Muscle of leg (tissue), 11 donors: Measurements from ENCODE around the gene HOXC6. TPM values are rescaled to one million over a fixed set of nuclear protein-coding genes. Genes with fewer than 3 reads are reported as not detected.
A peak's percentile ranks its signal among the peaks of the same experiment; 100 is the strongest.
"Not testable (repeated sequence)": the region's sequence is repeated elsewhere in the genome, so short reads cannot be mapped to it uniquely, and the experiment has no call there.

Source experiments
- DNase-seq: peaks from one replicate; pipeline ENCODE4 v3.0.0; 2013
- H3K27ac ChIP-seq: one replicate; pipeline ENCODE4 v1.5.1; 2013; ENCODE audit warnings: mild to moderate bottlenecking, low read length, control low read depth
- H3K27me3 ChIP-seq: one replicate; pipeline ENCODE4 v1.6.1; 2013; ENCODE audit warnings: low read length; ENCODE audit not compliant: control insufficient read depth, insufficient read depth
- H3K36me3 ChIP-seq: one replicate; pipeline ENCODE4 v1.6.1; 2013; ENCODE audit warnings: low read length; ENCODE audit not compliant: control insufficient read depth, insufficient read depth
- H3K4me1 ChIP-seq: one replicate; pipeline ENCODE4 v1.6.1; 2013; ENCODE audit warnings: low read length; ENCODE audit not compliant: control insufficient read depth, insufficient read depth
- H3K4me3 ChIP-seq: one replicate; pipeline ENCODE4 v1.5.1; 2013; ENCODE audit warnings: low read length, control low read depth
- H3K9me3 ChIP-seq: replicated peaks from 2 replicates; pipeline ENCODE4 v1.6.1; 2013; ENCODE audit warnings: low read depth, low read length; ENCODE audit not compliant: control insufficient read depth
- WGBS: methylation state at CpG from one replicate; pipeline ENCODE4 v1.1.5; 2013; ENCODE audit warnings: missing lambda C conversion rate; ENCODE audit not compliant: insufficient coverage; 5-methylcytosine and 5-hydroxymethylcytosine counted together
- polyA plus RNA-seq, 8 donors: library from polyadenylated mRNA; unstranded; fragments of 120-200 nt; gene quantifications; one replicate each; pipeline versions ENCODE4 v1.2.1 to v1.2.3, GENCODE V29; 2013; ENCODE audit warnings: inconsistent platforms in 1 of 8, low replicate concordance in 1 of 8; ENCODE audit not compliant: insufficient read length in 8 of 8, insufficient read depth in 1 of 8
- total RNA-seq: library from RNA; stranded (reverse); fragments of 120-200 nt; gene quantifications from one replicate; pipeline ENCODE4 v1.2.4, GENCODE V29; 2013

HOXC6 gene
- total and polyA plus RNA-seq, 9 donors = 4.1 to 22.5 (median 16.0) TPM

GRCh38 chr12:54075409-54075808 lies 47.2 kb downstream of the HOXC6 start:
- Histone ChIP-seq H3K4me3 (no peak overlapping the region), H3K36me3 (no peaks in the 10 kb centered on the region), H3K27ac (no peak overlapping the region), H3K27me3 (peaks cover 9% of the 10 kb centered on the region), H3K4me1 (peaks cover 8% of the 10 kb centered on the region), H3K9me3 (no peaks in the 10 kb centered on the region)
- no peak for DNase-seq
- WGBS = 44% methylated on average over 5 of the region's 6 CpGs

- no peak for DNase-seq
- Histone ChIP-seq H3K4me1 (peaks cover 9% of the 10 kb centered on the region), H3K9me3 (no peaks in the 10 kb centered on the region), H3K27ac (no peak overlapping the region), H3K4me3 (no peak overlapping the region), H3K36me3 (no peaks in the 10 kb centered on the region), H3K27me3 (peaks cover 8% of the 10 kb centered on the region)
These were observed 47.7 kb downstream of the HOXC6 start for GRCh38 chr12:54075974-54076373.

DNA sequence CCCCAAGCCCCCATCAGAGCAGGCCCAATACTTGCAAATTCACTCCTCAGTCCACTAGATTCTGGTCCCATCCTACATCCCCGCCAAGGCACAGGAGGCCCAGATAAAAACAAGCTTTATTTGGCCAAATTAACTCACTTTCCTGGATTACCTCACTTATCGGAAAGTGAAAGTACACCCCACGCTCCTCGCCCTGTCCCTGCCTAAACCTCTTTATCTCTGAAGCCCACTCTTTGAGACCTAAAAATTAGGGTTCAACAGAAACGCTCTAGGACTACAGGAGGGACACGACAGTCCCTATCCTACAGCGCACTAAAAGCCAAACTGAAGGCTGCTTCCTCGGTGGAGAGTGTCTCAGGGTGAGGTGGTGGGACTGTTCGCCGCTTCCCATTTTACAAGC lies 49.6 kb downstream of the HOXC6 start:
- 78% methylated on average over 5 of the region's 10 CpGs for WGBS
- not testable (repeated sequence) for DNase-seq

GRCh38 chr12:54079115-54079514 lies 50.9 kb downstream of the HOXC6 start:
- not testable (repeated sequence) for H3K36me3 ChIP-seq, H3K4me3 ChIP-seq, H3K9me3 ChIP-seq, H3K27me3 ChIP-seq, H3K4me1 ChIP-seq, DNase-seq
- H3K27ac ChIP-seq = peak overlapping the region; percentile 62
- WGBS = 73% methylated on average over 3 of the region's 9 CpGs

More for the DNA sequence above, 49.6 kb downstream of the HOXC6 start:
- H3K27ac ChIP-seq = peak overlapping the region; percentile 20
- H3K9me3 ChIP-seq, H3K4me1 ChIP-seq, H3K36me3 ChIP-seq, H3K27me3 ChIP-seq, H3K4me3 ChIP-seq: not testable (repeated sequence)

Other genes with a start within 250 kb of the HOXC6 start
- gene HOXC13, start 89.6 kb upstream of the HOXC6 start, total RNA-seq = 0.04 TPM
- gene HOXC13, start 89.6 kb upstream of the HOXC6 start, polyA plus RNA-seq = under 1 TPM in 3 of 8 donors, not detected in 5; 0.05 to 0.45 (median 0.08) TPM
- gene HOXC12, start 73.5 kb upstream of the HOXC6 start, total RNA-seq = not detected
- gene HOXC12, start 73.5 kb upstream of the HOXC6 start, polyA plus RNA-seq = under 1 TPM in 7 of 8 donors, not detected in 1; 0.06 to 0.30 (median 0.08) TPM
- gene HOXC11, start 55.3 kb upstream of the HOXC6 start, total RNA-seq = 2.9 TPM
- 1 to 10 TPM; 6.6 to 9.3 (median 7.6) TPM for gene HOXC11, start 55.3 kb upstream of the HOXC6 start, polyA plus RNA-seq
- 1.8 TPM for gene HOTAIR, start 53.5 kb upstream of the HOXC6 start, total RNA-seq
- gene HOTAIR, start 53.5 kb upstream of the HOXC6 start, polyA plus RNA-seq = 10 to 100 TPM in 1 of 8 donors, 1 to 10 TPM in 7; 2.2 to 13.2 (median 4.1) TPM
- 7.6 TPM for gene HOXC10, start 43.3 kb upstream of the HOXC6 start, total RNA-seq
- gene HOXC10, start 43.3 kb upstream of the HOXC6 start, polyA plus RNA-seq = 10 to 100 TPM; 43.8 to 57.7 (median 49.5) TPM
- 12.6 TPM for gene HOXC9, start 28.3 kb upstream of the HOXC6 start, total RNA-seq
- gene HOXC9, start 28.3 kb upstream of the HOXC6 start, polyA plus RNA-seq = 10 to 100 TPM; 14.3 to 19.2 (median 16.1) TPM
- gene HOXC8, start 19.5 kb upstream of the HOXC6 start, total RNA-seq = 1.6 TPM
- 1 to 10 TPM; 3.8 to 7.9 (median 5.6) TPM for gene HOXC8, start 19.5 kb upstream of the HOXC6 start, polyA plus RNA-seq
- gene HOXC5, start 4.6 kb downstream of the HOXC6 start, total RNA-seq = 1.1 TPM
- 1 to 10 TPM in 4 of 8 donors, under 1 TPM in 4; 0.54 to 1.6 (median 1.0) TPM for gene HOXC5, start 4.6 kb downstream of the HOXC6 start, polyA plus RNA-seq
- gene HOXC4, start 25.4 kb downstream of the HOXC6 start, total RNA-seq = 10.1 TPM
- gene HOXC4, start 25.4 kb downstream of the HOXC6 start, polyA plus RNA-seq = 10 to 100 TPM; 16.2 to 29.6 (median 21.8) TPM
- gene SMUG1, start 160.5 kb downstream of the HOXC6 start, total RNA-seq = 27.4 TPM
- gene SMUG1, start 160.5 kb downstream of the HOXC6 start, polyA plus RNA-seq = 10 to 100 TPM; 20.5 to 27.8 (median 23.2) TPM